H1 (cell line): ENCODE measurements around the gene GTF3C5. TPM values are rescaled to one million over a fixed set of nuclear protein-coding genes. Genes with fewer than 3 reads are reported as not detected.
"Not testable (repeated sequence)": the region's sequence is repeated elsewhere in the genome, so short reads cannot be mapped to it uniquely, and the experiment has no call there.

Experiments
- CTCF ChIA-PET: fragments of 300-600 bp; sonication (Branson Sonifier 250); formaldehyde crosslinking; loops from one replicate; lab custom pipeline; 2021; ENCODE audit not compliant: partially characterized antibody; lab: Charles Lee
- POLR2A ChIA-PET: fragments of 300-600 bp; sonication (Branson Sonifier 250); formaldehyde crosslinking; loops from one replicate; lab custom pipeline; 2021; ENCODE audit warnings: inconsistent platforms; ENCODE audit not compliant: partially characterized antibody; lab: Charles Lee
- DNase-seq, 2 experiments: peaks; one replicate each; pipeline versions ENCODE4 v3.0.0 to v3.0.0-alpha.2; 2010 to 2022; ENCODE audit warnings: low spot score in 2 of 2, low read depth in 1 of 2, mixed read lengths in 1 of 2
- FAIRE-seq: peaks from 2 replicates; lab custom pipeline; 2011; peaks lifted over from hg19 to GRCh38; lab: Jason Lieb, UNC
- H2AFZ ChIP-seq: 2 replicates; pipeline ENCODE4 v1.8.1; 2012; ENCODE audit warnings: low read length, inconsistent platforms
- H2AK5ac ChIP-seq: 2 replicates; pipeline ENCODE4 v1.6.1; 2013; ENCODE audit warnings: low read depth, low read length
- H2BK120ac ChIP-seq: replicated peaks from 2 replicates; pipeline ENCODE3; 2013; ENCODE audit warnings: low read depth, low read length, inconsistent platforms
- H2BK12ac ChIP-seq: 2 replicates; pipeline ENCODE4 v1.6.1; 2013; ENCODE audit warnings: low read depth, low read length
- H2BK15ac ChIP-seq: 2 replicates; pipeline ENCODE4 v1.6.1; 2013; ENCODE audit warnings: low read length
- H2BK20ac ChIP-seq: 2 replicates; pipeline ENCODE4 v1.6.1; 2013; ENCODE audit warnings: low read length
- H2BK5ac ChIP-seq: 2 replicates; pipeline ENCODE4 v1.6.1; 2013; ENCODE audit warnings: low read depth, low read length
- H3K14ac ChIP-seq: 2 replicates; pipeline ENCODE4 v1.6.1; 2013; ENCODE audit warnings: inconsistent platforms; ENCODE audit not compliant: insufficient read length
- H3K18ac ChIP-seq: 2 replicates; pipeline ENCODE4 v1.6.1; 2013; ENCODE audit warnings: low read length; ENCODE audit errors: extremely low read depth
- H3K23ac ChIP-seq: 2 replicates; pipeline ENCODE4 v1.6.1; 2013; ENCODE audit warnings: inconsistent platforms; ENCODE audit not compliant: insufficient read length
- H3K23me2 ChIP-seq: 2 replicates; pipeline ENCODE4 v1.6.1; 2013; ENCODE audit warnings: low read depth, low read length
- H3K27ac ChIP-seq: 2 replicates; pipeline ENCODE4 v1.6.1; 2011; ENCODE audit warnings: low read depth, low read length, inconsistent platforms
- H3K27me3 ChIP-seq, 4 experiments: replicated peaks in 1 of 4; 1 replicate in 1 of 4; 2 replicates in 3 of 4; pipeline versions ENCODE4 v1.6.1 to v1.8.1; 2011 to 2013; ENCODE audit warnings: low read length in 3 of 4, mild to moderate bottlenecking in 3 of 4, inconsistent platforms in 2 of 4, mixed read lengths in 2 of 4, moderate library complexity in 1 of 4; ENCODE audit not compliant: control insufficient read depth in 3 of 4, insufficient read depth in 3 of 4; ENCODE audit errors: extremely low read depth in 1 of 4
- H3K36me3 ChIP-seq, 4 experiments: 2 replicates each; pipeline versions ENCODE4 v1.6.1 to v1.8.1; 2011 to 2013; ENCODE audit warnings: mild to moderate bottlenecking in 4 of 4, low read length in 3 of 4, moderate library complexity in 2 of 4, control low read depth in 1 of 4, inconsistent platforms in 1 of 4; ENCODE audit not compliant: insufficient read depth in 4 of 4, control insufficient read depth in 2 of 4
- H3K4ac ChIP-seq: replicated peaks from 2 replicates; pipeline ENCODE3; 2013; ENCODE audit warnings: low read length, low read depth, mixed read lengths, inconsistent platforms; ENCODE audit not compliant: insufficient read length
- H3K4me1 ChIP-seq, 4 experiments: replicated peaks in 1 of 4; 1 replicate in 1 of 4; 2 replicates in 3 of 4; pipeline versions ENCODE4 v1.6.1 to v1.8.1; 2011 to 2013; ENCODE audit warnings: low read length in 3 of 4, inconsistent platforms in 2 of 4, mixed read lengths in 1 of 4; ENCODE audit not compliant: insufficient read depth in 4 of 4, control insufficient read depth in 3 of 4
- H3K4me2 ChIP-seq, 2 experiments: 2 replicates each; pipeline versions ENCODE4 v1.6.1 to v1.8.1; 2011 to 2013; ENCODE audit warnings: low read depth in 2 of 2, low read length in 2 of 2, control low read depth in 1 of 2, inconsistent platforms in 1 of 2, mild to moderate bottlenecking in 1 of 2; ENCODE audit not compliant: insufficient read depth in 1 of 2
- H3K4me3 ChIP-seq, 4 experiments: fragments of 200-600, 300-600 bp in 1 of 4; sonication (generic), shearing (Covaris generic), sonication (Bioruptor Twin) in 1 of 4; 2 replicates each; pipeline versions ENCODE4 v1.5.1 to v1.8.1; 2011 to 2016; ENCODE audit warnings: low read length in 4 of 4, low read depth in 3 of 4, control low read depth in 2 of 4, inconsistent platforms in 2 of 4, mild to moderate bottlenecking in 2 of 4, mixed read lengths in 1 of 4, moderate library complexity in 1 of 4; ENCODE audit not compliant: insufficient read depth in 2 of 4; ENCODE audit errors: extremely low read depth in 1 of 4
- H3K56ac ChIP-seq: replicated peaks from 2 replicates; pipeline ENCODE3; 2013; ENCODE audit warnings: low read depth, mild to moderate bottlenecking, mixed read lengths, low read length, inconsistent platforms; ENCODE audit not compliant: insufficient read length
- H3K79me1 ChIP-seq: 2 replicates; pipeline ENCODE4 v1.6.1; 2013; ENCODE audit warnings: low read depth, low read length, control low read depth
- H3K79me2 ChIP-seq, 2 experiments: 2 replicates each; pipeline versions ENCODE4 v1.6.1 to v1.8.1; 2012 to 2013; ENCODE audit warnings: low read length in 2 of 2, mild to moderate bottlenecking in 2 of 2, inconsistent platforms in 1 of 2; ENCODE audit not compliant: insufficient read depth in 2 of 2, control insufficient read depth in 1 of 2
- H3K9ac ChIP-seq, 4 experiments: replicated peaks in 1 of 4; 1 replicate in 1 of 4; 2 replicates in 3 of 4; pipeline versions ENCODE4 v1.6.1 to v1.8.1; 2011 to 2013; ENCODE audit warnings: low read depth in 3 of 4, low read length in 3 of 4, control low read depth in 2 of 4, mild to moderate bottlenecking in 2 of 4, moderate library complexity in 2 of 4, inconsistent platforms in 1 of 4; ENCODE audit errors: extremely low read depth in 1 of 4
- H3K9me3 ChIP-seq, 2 experiments: 2 replicates each; pipeline versions ENCODE4 v1.6.1 to v1.8.1; 2012 to 2013; ENCODE audit warnings: mild to moderate bottlenecking in 2 of 2, moderate library complexity in 2 of 2, control low read depth in 1 of 2, inconsistent platforms in 1 of 2, low read depth in 1 of 2, low read length in 1 of 2, mixed read lengths in 1 of 2; ENCODE audit not compliant: insufficient read depth in 2 of 2
- H4K20me1 ChIP-seq, 2 experiments: replicated peaks in 1 of 2; 2 replicates each; pipeline versions ENCODE3 to v1.8.1; 2011 to 2013; ENCODE audit warnings: inconsistent platforms in 2 of 2, low read length in 2 of 2, mild to moderate bottlenecking in 1 of 2; ENCODE audit not compliant: insufficient read depth in 2 of 2, control insufficient read depth in 1 of 2
- H4K5ac ChIP-seq: 2 replicates; pipeline ENCODE4 v1.6.1; 2013; ENCODE audit warnings: low read length, low read depth, mixed read lengths, inconsistent platforms; ENCODE audit not compliant: insufficient read length
- H4K8ac ChIP-seq: 2 replicates; pipeline ENCODE4 v1.8.0; 2013; ENCODE audit warnings: mild to moderate bottlenecking, moderate library complexity, low read length, inconsistent platforms; ENCODE audit not compliant: insufficient read depth; ENCODE audit errors: extremely low read depth
- H4K91ac ChIP-seq: replicated peaks from 2 replicates; pipeline ENCODE3; 2013; ENCODE audit warnings: low read length, mixed read lengths, inconsistent platforms; ENCODE audit not compliant: insufficient read length
- WGBS, 2 experiments: shearing (Covaris generic) in 1 of 2; methylation state at CpG; one replicate each; pipeline versions ENCODE4 v1.1.6 to v1.1.7; 2013 to 2015; ENCODE audit warnings: low lambda C conversion rate in 2 of 2, mixed read lengths in 2 of 2, inconsistent platforms in 1 of 2, low coverage in 1 of 2, missing lambda C conversion rate in 1 of 2; ENCODE audit not compliant: insufficient replicate concordance in 2 of 2, insufficient coverage in 1 of 2, insufficient read length in 1 of 2; ENCODE audit errors: extremely low coverage in 1 of 2, missing lambda C conversion rate in 1 of 2; 5-methylcytosine and 5-hydroxymethylcytosine counted together
- polyA plus RNA-seq, 7 experiments: library from polyadenylated mRNA; depleted of rRNA in 3 of 7; stranded (reverse) in 5 of 7; unstranded in 2 of 7; fragments of >200 nt in 5 of 7; fragments of 200-250 nt in 2 of 7; gene quantifications; 1 replicate in 5 of 7; 2 replicates in 1 of 7; 4 replicates in 1 of 7; pipeline versions ENCODE4 v1.2.1 to v1.2.3, GENCODE V29; 2011 to 2013; ENCODE audit warnings: missing spikeins in 2 of 7, mixed read lengths in 2 of 7
- total RNA-seq: library from RNA; stranded (reverse); fragmentation: NEBNext Ultra II Directional; extraction: Animal tissue kit (Norgen Biotek cat#: 25700); gene quantifications from 2 replicates; pipeline ENCODE4 v1.2.1, GENCODE V29; 2021

Gene GTF3C5
- total and polyA plus RNA-seq, 2 of the 8 experiments (the other 6 are each of a cell fraction or from before 2014, with no cell fraction given): 78.7 to 87.1 TPM

DNA sequence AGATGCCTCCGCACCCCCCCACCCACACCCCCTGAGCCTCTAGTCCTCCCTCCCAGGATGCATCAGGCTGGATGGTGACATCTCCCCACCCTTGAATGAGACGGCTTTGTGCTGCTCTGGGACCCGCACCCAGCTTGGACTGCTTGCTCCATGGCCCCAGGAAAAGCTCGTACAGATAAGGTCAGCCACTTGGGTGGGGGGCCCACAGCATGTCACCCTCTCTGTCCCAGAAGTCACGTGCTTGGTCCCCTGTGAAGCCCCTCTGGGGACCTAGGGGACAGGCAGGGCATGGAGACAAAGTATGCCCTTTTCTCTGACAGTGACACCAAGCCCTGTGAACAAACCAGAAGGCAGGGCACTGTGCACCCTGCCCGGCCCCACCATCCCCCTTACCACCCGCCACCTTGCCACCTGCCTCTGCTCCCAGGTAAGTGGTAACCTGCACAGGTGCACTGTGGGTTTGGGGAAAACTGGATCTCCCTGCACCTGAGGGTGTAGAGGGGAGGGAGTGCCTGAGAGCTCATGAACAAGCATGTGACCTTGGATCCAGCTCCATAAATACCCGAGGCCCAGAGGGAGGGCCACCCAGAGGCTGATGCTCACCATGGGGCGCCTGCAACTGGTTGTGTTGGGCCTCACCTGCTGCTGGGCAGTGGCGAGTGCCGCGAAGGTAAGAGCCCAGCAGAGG lies 51.3 kb downstream of the GTF3C5 start:
- H3K14ac ChIP-seq, H3K4me2 ChIP-seq, H2AK5ac ChIP-seq, H2AFZ ChIP-seq, H3K56ac ChIP-seq, POLR2A ChIA-PET, H3K4me3 ChIP-seq, H3K9ac ChIP-seq, H3K79me2 ChIP-seq, DNase-seq, H2BK20ac ChIP-seq, FAIRE-seq, H3K23me2 ChIP-seq, H4K8ac ChIP-seq, H3K9me3 ChIP-seq, H4K20me1 ChIP-seq, H3K36me3 ChIP-seq, H4K5ac ChIP-seq, H2BK5ac ChIP-seq, H3K4me1 ChIP-seq, H3K27me3 ChIP-seq, H3K79me1 ChIP-seq, H3K27ac ChIP-seq, H2BK15ac ChIP-seq, H3K23ac ChIP-seq, CTCF ChIA-PET, H2BK120ac ChIP-seq, H3K18ac ChIP-seq: not testable (repeated sequence)
- Histone ChIP-seq H3K4ac (peak overlapping the region; percentile 53), H2BK12ac (0 out of 2 replicates have a peak overlapping the region, but pooled peaks have one; percentile 39), H4K91ac (peak overlapping the region; percentile 81)
- WGBS, 2 experiments: 92% methylated on average over 5 of the region's 12 CpGs; no CpG with 5 or more reads in 1 of the 2 experiments

DNA sequence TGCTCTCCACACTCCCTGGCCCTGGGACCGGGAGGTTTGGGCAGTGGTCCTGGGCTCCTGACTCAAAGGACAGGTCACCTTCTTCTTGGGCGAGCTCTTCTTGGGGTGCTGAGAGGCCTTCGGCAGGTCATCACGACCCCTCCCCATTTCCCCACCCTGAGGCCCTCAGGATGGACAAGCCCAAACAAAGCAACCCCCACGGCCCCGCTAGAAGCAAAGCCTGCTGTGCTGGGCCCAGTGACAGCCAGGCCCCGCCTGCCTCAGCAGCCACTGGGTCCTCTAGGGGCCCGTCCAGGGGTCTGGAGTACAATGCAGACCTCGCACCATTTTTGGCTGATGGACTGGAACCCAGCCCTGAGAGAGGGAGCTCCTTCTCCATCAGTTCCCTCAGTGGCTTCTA lies 52.9 kb downstream of the GTF3C5 start:
- H3K27me3 ChIP-seq, H3K9me3 ChIP-seq, H3K4me3 ChIP-seq, H3K9ac ChIP-seq, H4K20me1 ChIP-seq, DNase-seq, H3K18ac ChIP-seq, H2BK120ac ChIP-seq, H2BK12ac ChIP-seq, H3K36me3 ChIP-seq, H3K4me1 ChIP-seq, H3K23ac ChIP-seq, POLR2A ChIA-PET, H2BK15ac ChIP-seq, H3K4me2 ChIP-seq, H2BK5ac ChIP-seq, H3K27ac ChIP-seq, H3K79me1 ChIP-seq, H4K91ac ChIP-seq, H2BK20ac ChIP-seq, H3K23me2 ChIP-seq, H3K56ac ChIP-seq, H2AK5ac ChIP-seq, H3K79me2 ChIP-seq, FAIRE-seq, H4K5ac ChIP-seq, H3K14ac ChIP-seq, H3K4ac ChIP-seq, H2AFZ ChIP-seq, CTCF ChIA-PET, H4K8ac ChIP-seq: not testable (repeated sequence)
- 81% methylated on average over 5 of the region's 9 CpGs; no CpG with 5 or more reads in 1 of the 2 experiments for WGBS, 2 experiments
